HUES48 (cell line): Measurements from ENCODE around the gene SNTG2.

Experiments used
- H3K27ac ChIP-seq: one replicate; pipeline ENCODE4 v1.7.0; 2013; ENCODE audit warnings: low read depth, low read length, inconsistent platforms
- H3K27me3 ChIP-seq: 2 replicates; pipeline ENCODE4 v1.6.1; 2013; ENCODE audit warnings: mild to moderate bottlenecking, low read length; ENCODE audit not compliant: control insufficient read depth, insufficient read depth
- H3K36me3 ChIP-seq: 2 replicates; pipeline ENCODE4 v1.6.1; 2013; ENCODE audit warnings: low read length; ENCODE audit not compliant: control insufficient read depth, insufficient read depth
- H3K4me1 ChIP-seq: 2 replicates; pipeline ENCODE4 v1.6.1; 2013; ENCODE audit warnings: mild to moderate bottlenecking, low read length; ENCODE audit not compliant: control insufficient read depth, insufficient read depth
- H3K4me3 ChIP-seq: 2 replicates; pipeline ENCODE4 v1.5.1; 2013; ENCODE audit warnings: mild to moderate bottlenecking, low read depth, low read length
- H3K9ac ChIP-seq: 2 replicates; pipeline ENCODE4 v1.6.1; 2013; ENCODE audit warnings: mild to moderate bottlenecking, low read depth, low read length, moderate library complexity
- H3K9me3 ChIP-seq: 2 replicates; pipeline ENCODE4 v1.6.1; 2013; ENCODE audit warnings: low read length; ENCODE audit not compliant: control insufficient read depth, insufficient read depth

The SNTG2 gene

GRCh38 chr2:1143129-1143528 lies 192.5 kb downstream of the SNTG2 start:
- H3K36me3 ChIP-seq, result peaks cover 29% of the 10 kb centered on the region
- H3K9me3 ChIP-seq, result no peaks in the 10 kb centered on the region
- H3K9ac ChIP-seq, result no peak overlapping the region
- no peaks in the 10 kb centered on the region for H3K27me3 ChIP-seq
- H3K27ac ChIP-seq, result no peak overlapping the region
- no peak overlapping the region for H3K4me3 ChIP-seq
- no peaks in the 10 kb centered on the region for H3K4me1 ChIP-seq

GRCh38 chr2:1147873-1148612 lies 197.4 kb downstream of the SNTG2 start:
- Histone ChIP-seq H3K4me3 (no peak overlapping the region), H3K4me1 (no peaks in the 10 kb centered on the region), H3K9ac (no peak overlapping the region), H3K27ac (no peak overlapping the region), H3K9me3 (no peaks in the 10 kb centered on the region), H3K36me3 (peaks cover 15% of the 10 kb centered on the region; the same call in 1 of the 2 replicates), H3K27me3 (no peaks in the 10 kb centered on the region)

GRCh38 chr2:1150724-1151511 lies 200.3 kb downstream of the SNTG2 start:
- H3K9me3 ChIP-seq, result no peaks in the 10 kb centered on the region
- H3K4me3 ChIP-seq, result no peak overlapping the region
- H3K27me3 ChIP-seq, result no peaks in the 10 kb centered on the region
- H3K9ac ChIP-seq, result no peak overlapping the region
- H3K4me1 ChIP-seq, result 0 out of 2 replicates have a peak, but pooled peaks cover 3% of the 10 kb centered on the region
- H3K36me3 ChIP-seq, result peaks cover 13% of the 10 kb centered on the region; the same call in 1 of the 2 replicates
- H3K27ac ChIP-seq, result no peak overlapping the region

- Histone ChIP-seq H3K36me3 (peaks cover 17% of the 10 kb centered on the region; the same call in 1 of the 2 replicates), H3K9me3 (no peaks in the 10 kb centered on the region), H3K4me1 (0 out of 2 replicates have a peak, but pooled peaks cover 3% of the 10 kb centered on the region), H3K4me3 (no peak overlapping the region), H3K9ac (no peak overlapping the region), H3K27ac (no peak overlapping the region), H3K27me3 (no peaks in the 10 kb centered on the region)
Observed at GRCh38 chr2:1152375-1152774, 201.7 kb downstream of the SNTG2 start.

- 0 out of 2 replicates have a peak, but pooled peaks cover 3% of the 10 kb centered on the region for H3K4me1 ChIP-seq
- no peak overlapping the region for H3K27ac ChIP-seq
- no peaks in the 10 kb centered on the region for H3K9me3 ChIP-seq
- H3K36me3 ChIP-seq, result peaks cover 14% of the 10 kb centered on the region; the same call in 1 of the 2 replicates
- no peak overlapping the region for H3K4me3 ChIP-seq
- no peaks in the 10 kb centered on the region for H3K27me3 ChIP-seq
- H3K9ac ChIP-seq, result no peak overlapping the region
Observed at GRCh38 chr2:1153920-1154319, 203.3 kb downstream of the SNTG2 start.

- Histone ChIP-seq H3K4me1 (0 out of 2 replicates have a peak, but pooled peaks cover 3% of the 10 kb centered on the region), H3K27ac (no peak overlapping the region), H3K9me3 (no peaks in the 10 kb centered on the region), H3K36me3 (peaks cover 14% of the 10 kb centered on the region; the same call in 1 of the 2 replicates), H3K4me3 (no peak overlapping the region), H3K9ac (no peak overlapping the region), H3K27me3 (no peaks in the 10 kb centered on the region)
Observed at GRCh38 chr2:1154710-1155594, 204.3 kb downstream of the SNTG2 start.

- H3K9me3 ChIP-seq, result no peaks in the 10 kb centered on the region
- H3K27ac ChIP-seq, result no peak overlapping the region
- no peak overlapping the region for H3K4me3 ChIP-seq
- 0 out of 2 replicates have a peak, but pooled peaks cover 3% of the 10 kb centered on the region for H3K4me1 ChIP-seq
- no peak overlapping the region for H3K9ac ChIP-seq
- no peaks in the 10 kb centered on the region for H3K27me3 ChIP-seq
- peaks cover 22% of the 10 kb centered on the region; the same call in 1 of the 2 replicates for H3K36me3 ChIP-seq
Observed at GRCh38 chr2:1156059-1156458, 205.4 kb downstream of the SNTG2 start.

GRCh38 chr2:1156531-1156930 lies 205.9 kb downstream of the SNTG2 start:
- Histone ChIP-seq H3K27me3 (no peaks in the 10 kb centered on the region), H3K27ac (no peak overlapping the region), H3K4me1 (0 out of 2 replicates have a peak, but pooled peaks cover 3% of the 10 kb centered on the region), H3K4me3 (no peak overlapping the region), H3K9ac (no peak overlapping the region), H3K36me3 (peaks cover 22% of the 10 kb centered on the region; the same call in 1 of the 2 replicates), H3K9me3 (no peaks in the 10 kb centered on the region)

- Histone ChIP-seq H3K4me1 (0 out of 2 replicates have a peak, but pooled peaks cover 3% of the 10 kb centered on the region), H3K9me3 (no peaks in the 10 kb centered on the region), H3K36me3 (peaks cover 22% of the 10 kb centered on the region; the same call in 1 of the 2 replicates), H3K4me3 (no peak overlapping the region), H3K27ac (no peak overlapping the region), H3K9ac (no peak overlapping the region), H3K27me3 (no peaks in the 10 kb centered on the region)
Observed at GRCh38 chr2:1157107-1157506, 206.5 kb downstream of the SNTG2 start.

GRCh38 chr2:1159013-1159412 lies 208.4 kb downstream of the SNTG2 start:
- Histone ChIP-seq H3K4me1 (0 out of 2 replicates have a peak, but pooled peaks cover 3% of the 10 kb centered on the region), H3K27ac (no peak overlapping the region), H3K4me3 (no peak overlapping the region), H3K27me3 (no peaks in the 10 kb centered on the region), H3K9me3 (peaks cover 7% of the 10 kb centered on the region; the same call in 1 of the 2 replicates), H3K9ac (no peak overlapping the region), H3K36me3 (peaks cover 22% of the 10 kb centered on the region; the same call in 1 of the 2 replicates)
